Testis (tissue), 2 donors: ENCODE data around the gene HYDIN.
"Not testable (repeated sequence)": the region's sequence is repeated elsewhere in the genome, so short reads cannot be mapped to it uniquely, and the experiment has no call there.

Experiments
- CTCF ChIP-seq, 3 experiments: fragments of 450-650 bp in 2 of 3; fragments of 200-600 bp in 1 of 3; sonication (generic) in 1 of 3; IDR thresholded peaks; one replicate each; pipeline ENCODE4 v1.5.1; 2016 to 2019; ENCODE audit warnings: antibody characterized with exemption in 3 of 3, mild to moderate bottlenecking in 2 of 3, moderate library complexity in 1 of 3
- POLR2A ChIP-seq: fragments of 450-650 bp; IDR thresholded peaks from one replicate; pipeline ENCODE4 v1.6.1; 2017; ENCODE audit warnings: antibody characterized with exemption, mild to moderate bottlenecking, moderate library complexity

- not testable (repeated sequence) for TF ChIP-seq POLR2A; CTCF (IDR thresholded peaks at IDR 0.05)
Measured at GRCh38 chr16:70884652-70885051, 345.9 kb downstream of the HYDIN start.
